Upper lobe of right lung (tissue), 1 donor: ENCODE data around the gene ANXA10. TPM values are rescaled to one million over a fixed set of nuclear protein-coding genes. Genes with fewer than 3 reads are reported as not detected.
"Not testable (repeated sequence)": the region's sequence is repeated elsewhere in the genome, so short reads cannot be mapped to it uniquely, and the experiment has no call there.

Experiments used
- ATAC-seq: fragments of 200-7000 bp; cut with Tn5 transposase; one replicate; pipeline ENCODE4 v1.9.1; 2020; ENCODE audit warnings: mild to moderate bottlenecking, moderate library complexity
- DNase-seq: peaks from one replicate; pipeline ENCODE4 v3.0.0-alpha.2; 2020
- H3K27ac ChIP-seq: fragments of 200-600 bp; one replicate; pipeline ENCODE4 v1.8.0; 2022
- H3K27me3 ChIP-seq: fragments of 200-600 bp; one replicate; pipeline ENCODE4 v1.8.0; 2022; ENCODE audit warnings: mild to moderate bottlenecking
- H3K36me3 ChIP-seq: fragments of 200-600 bp; one replicate; pipeline ENCODE4 v1.8.0; 2022
- H3K4me1 ChIP-seq: fragments of 200-600 bp; one replicate; pipeline ENCODE4 v1.8.0; 2022
- H3K4me3 ChIP-seq: fragments of 200-600 bp; one replicate; pipeline ENCODE4 v1.8.0; 2022; ENCODE audit warnings: mild to moderate bottlenecking
- H3K9me3 ChIP-seq: fragments of 200-600 bp; one replicate; pipeline ENCODE4 v1.8.0; 2022
- CTCF ChIP-seq: fragments of 200-600 bp; IDR thresholded peaks from one replicate; pipeline ENCODE4 v1.8.0; 2022; ENCODE audit warnings: antibody characterized with exemption
- intact Hi-C: fragments of 100-400 bp; cut with DNase I; formaldehyde crosslinking; loops from one replicate; pipeline ENCODE4 v1.11.0; 2022
- total RNA-seq: library from RNA; stranded (reverse); fragmentation: NEBNext Ultra II Directional; extraction: Animal tissue kit (Norgen Biotek cat#: 25700); gene quantifications from one replicate; pipeline ENCODE4 v1.2.1, GENCODE V29; 2021
- donor health status: DM: no; HTN: yes; CAD: no; lungs with severe emphysema.

Gene ANXA10
- total RNA-seq, 1 donor from 2014 or later = not detected

DNA sequence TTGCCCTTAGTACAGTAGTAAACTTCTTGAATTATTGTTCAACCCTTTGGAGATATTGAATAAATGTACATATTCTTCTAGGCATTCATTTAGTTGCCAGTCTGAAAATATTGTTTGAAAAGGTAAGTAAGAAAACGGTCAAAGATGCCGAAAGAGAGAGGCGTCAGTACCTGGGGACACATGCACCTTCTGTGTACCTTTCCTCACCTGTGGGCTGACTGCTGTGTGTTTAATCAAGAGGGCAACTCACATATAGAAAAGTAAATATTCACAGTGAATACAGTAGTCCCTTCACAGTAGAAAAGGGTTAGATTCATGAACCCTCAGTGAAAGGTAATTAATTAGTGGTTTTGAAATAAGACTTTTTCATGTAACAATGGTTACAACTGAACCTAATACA, 6.9 kb downstream of the ANXA10 start:
- intact Hi-C loops = no loop called here
- Histone ChIP-seq H3K27ac (no peak overlapping the region), H3K4me3 (no peak overlapping the region), H3K9me3 (no peaks in the 10 kb centered on the region), H3K4me1 (no peaks in the 10 kb centered on the region), H3K36me3 (no peaks in the 10 kb centered on the region), H3K27me3 (no peaks in the 10 kb centered on the region)
- ATAC-seq = no peak
- no peak for DNase-seq
- no peak for TF ChIP-seq CTCF

DNA sequence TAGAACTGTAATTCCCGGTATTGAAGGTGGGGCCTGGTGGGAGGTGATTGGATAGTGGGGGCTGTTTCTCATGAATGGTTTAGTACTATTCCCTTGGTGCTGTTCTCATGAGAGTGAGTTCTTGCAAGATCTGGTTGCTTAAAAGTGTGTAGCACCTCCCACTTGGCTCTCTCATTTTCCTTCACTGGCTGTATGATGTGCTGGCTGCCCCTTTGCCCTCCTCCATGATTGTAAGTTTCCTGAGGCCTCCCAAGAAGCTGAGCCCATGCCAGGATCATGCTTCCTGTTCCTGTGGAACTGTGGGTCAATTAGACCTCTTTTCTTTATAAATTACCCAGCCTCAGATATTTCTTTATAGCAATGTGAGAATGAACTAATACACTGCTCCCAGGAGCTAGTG, 8.7 kb downstream of the ANXA10 start:
- no peaks in the 10 kb centered on the region for H3K27me3 ChIP-seq
- ATAC-seq (no peak), DNase-seq (no peak)

GRCh38 chr4:168102403-168102802, 10.1 kb downstream of the ANXA10 start:
- DNase-seq (no peak), ATAC-seq (no peak)
- no peak overlapping the region for H3K4me3 ChIP-seq
- H3K27ac ChIP-seq = no peak overlapping the region
- H3K9me3 ChIP-seq = no peaks in the 10 kb centered on the region
- TF ChIP-seq CTCF = no peak
- H3K27me3 ChIP-seq = no peaks in the 10 kb centered on the region
- H3K4me1 ChIP-seq = no peaks in the 10 kb centered on the region
- intact Hi-C loops = no loop called here
- no peaks in the 10 kb centered on the region for H3K36me3 ChIP-seq

More for the DNA sequence above, 8.7 kb downstream of the ANXA10 start:
- no peak overlapping the region for H3K27ac ChIP-seq
- H3K4me1 ChIP-seq = no peaks in the 10 kb centered on the region
- intact Hi-C loops = no loop called here
- no peaks in the 10 kb centered on the region for H3K9me3 ChIP-seq
- no peak for TF ChIP-seq CTCF
- no peaks in the 10 kb centered on the region for H3K36me3 ChIP-seq
- H3K4me3 ChIP-seq = no peak overlapping the region

DNA sequence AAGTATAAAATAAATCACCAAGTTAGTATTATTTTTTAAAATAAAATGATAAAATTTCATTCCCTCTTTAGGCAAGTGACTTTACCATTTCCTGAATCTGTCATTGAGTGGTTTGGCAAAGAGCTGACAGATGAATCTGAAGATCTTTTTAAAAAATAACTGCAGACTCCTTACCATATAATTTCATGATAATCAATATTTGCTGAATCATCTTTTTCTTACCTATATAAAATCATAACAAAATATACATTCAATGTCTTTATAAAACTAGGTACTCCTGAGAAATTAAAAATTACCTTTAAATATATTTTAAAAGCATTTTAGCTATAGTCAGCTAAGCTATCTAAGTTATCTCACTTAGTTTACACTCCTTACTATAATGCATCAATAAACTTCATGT, 17.2 kb downstream of the ANXA10 start:
- Histone ChIP-seq H3K27ac (no peak overlapping the region), H3K4me1 (no peaks in the 10 kb centered on the region), H3K4me3 (no peak overlapping the region), H3K36me3 (no peaks in the 10 kb centered on the region), H3K27me3 (no peaks in the 10 kb centered on the region), H3K9me3 (no peaks in the 10 kb centered on the region)
- no peak for ATAC-seq
- DNase-seq = no peak
- no peak for TF ChIP-seq CTCF
- intact Hi-C loops = no loop called here

DNA sequence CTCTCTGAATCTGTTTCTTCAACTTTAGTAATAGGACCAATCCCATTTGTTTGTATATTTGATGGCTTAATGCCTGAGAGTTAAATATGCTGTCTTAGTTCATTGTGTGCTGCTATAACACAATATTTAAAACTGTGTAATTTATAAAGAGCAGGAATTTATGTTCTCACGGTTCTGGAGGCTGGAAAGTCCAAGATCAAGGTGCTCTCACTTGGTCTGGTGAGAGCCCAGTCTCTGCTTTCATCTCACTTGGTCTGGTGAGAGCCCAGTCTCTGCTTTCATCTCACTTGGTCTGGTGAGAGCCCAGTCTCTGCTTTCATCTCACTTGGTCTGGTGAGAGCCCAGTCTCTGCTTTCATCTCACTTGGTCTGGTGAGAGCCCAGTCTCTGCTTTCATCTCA, 20.7 kb downstream of the ANXA10 start:
- ATAC-seq, H3K27ac ChIP-seq, H3K9me3 ChIP-seq, intact Hi-C loops, H3K27me3 ChIP-seq, H3K4me1 ChIP-seq, H3K36me3 ChIP-seq, DNase-seq, H3K4me3 ChIP-seq: not testable (repeated sequence)

DNA sequence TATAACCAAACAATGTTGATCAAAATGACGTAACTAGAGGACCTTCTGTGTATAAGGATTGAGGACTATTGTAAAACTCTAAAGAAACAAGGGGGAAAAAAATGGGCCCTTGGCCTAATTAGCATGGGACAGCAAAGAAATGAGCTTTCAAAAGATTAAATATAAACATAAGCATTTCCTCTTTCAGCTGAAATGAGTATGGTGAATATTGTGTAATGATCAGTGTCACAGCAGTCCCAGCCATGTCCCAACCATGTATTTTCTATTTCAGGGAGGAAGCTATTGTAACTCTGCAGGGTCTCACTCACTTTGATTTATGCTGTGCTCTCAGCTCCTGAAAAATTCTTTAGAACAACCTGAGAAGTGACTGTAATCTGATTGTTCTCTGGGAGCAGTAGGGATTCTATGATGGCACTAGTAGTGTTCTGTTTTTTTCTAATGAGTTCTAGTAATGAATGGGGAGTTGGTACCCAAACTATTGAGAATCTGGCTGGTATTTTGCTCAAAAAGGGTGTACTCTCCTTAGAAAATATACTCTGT, 25.8 kb downstream of the ANXA10 start:
- Histone ChIP-seq H3K4me3 (no peak overlapping the region), H3K4me1 (no peaks in the 10 kb centered on the region), H3K27me3 (no peaks in the 10 kb centered on the region), H3K9me3 (no peaks in the 10 kb centered on the region), H3K27ac (no peak overlapping the region), H3K36me3 (no peaks in the 10 kb centered on the region)
- TF ChIP-seq CTCF = no peak
- ATAC-seq (no peak), DNase-seq (no peak)
- intact Hi-C loops = no loop called here
